ENCODE measurements around the gene FAF2. TPM values are rescaled to one million over a fixed set of nuclear protein-coding genes. Genes with fewer than 3 reads are reported as not detected.

FAF2 gene
- total RNA-seq, 8 experiments from 2014 or later: 22.1 to 86.5 (median 44.7) TPM

GRCh38 chr5:176533894-176534611 lies 85.9 kb downstream of the FAF2 start:
- H3K4me3 ChIP-seq: no peak overlapping the region
- no peak overlapping the region for H3K27ac ChIP-seq
- WGBS, 10 experiments: 0 to 77% (median 40%) methylated on average over 1 to 5 of the region's 10 CpGs; no CpG with 5 or more reads in 3 of the 10 experiments
- peaks cover 22 to 35% of the 10 kb centered on the region in 2 donors for H3K4me1 ChIP-seq (replicated peaks in 1 of 2)
- in situ Hi-C loops (cut with MboI; ENCODE audit: low pct_unique_long_range_greater_than_20kb in 2 of 9, low sequenced_read_pairs in 9 of 9, unreplicated experiment in 9 of 9): no loop called here
- no peak for ATAC-seq (replicated peaks in 6 of 8)

- Histone ChIP-seq H3K4me1 (replicated peaks in 1 of 2) (peaks cover 28 to 39% of the 10 kb centered on the region in 2 donors), H3K4me3 (peak overlapping the region in 2 of 5 donors; percentile 74 to 83), H3K27ac (no peak overlapping the region)
- in situ Hi-C loops (cut with MboI; ENCODE audit: low pct_unique_long_range_greater_than_20kb in 2 of 9, low sequenced_read_pairs in 9 of 9, unreplicated experiment in 9 of 9): no loop called here
- WGBS, 10 experiments: 100% methylated on average over 1 of the region's 4 CpGs; no CpG with 5 or more reads in 9 of the 10 experiments
- no peak for ATAC-seq (replicated peaks in 6 of 8)
Observed at GRCh38 chr5:176534640-176535039, 86.5 kb downstream of the FAF2 start.

GRCh38 chr5:176535101-176535663 lies 87.0 kb downstream of the FAF2 start:
- Histone ChIP-seq H3K4me3 (peak overlapping the region; percentile 74 to 94 (median 84)), H3K4me1 (replicated peaks in 1 of 2) (peaks cover 33 to 42% of the 10 kb centered on the region in 2 donors), H3K27ac (no peak overlapping the region)
- in situ Hi-C loops (cut with MboI; ENCODE audit: low pct_unique_long_range_greater_than_20kb in 2 of 9, low sequenced_read_pairs in 9 of 9, unreplicated experiment in 9 of 9): no loop called here
- 20 to 100% (median 67%) methylated on average over 1 to 6 of the region's 11 CpGs; no CpG with 5 or more reads in 4 of the 10 experiments for WGBS, 10 experiments
- peak in 2 of 8 experiments; percentile 0 to 2 for ATAC-seq (replicated peaks in 6 of 8)

- peak in 3 of 8 experiments; percentile 4 to 7 (median 6) for ATAC-seq (replicated peaks in 6 of 8)
- peaks cover 38 to 47% of the 10 kb centered on the region in 2 donors for H3K4me1 ChIP-seq (replicated peaks in 1 of 2)
- peak overlapping the region; percentile 97 to 99 for H3K27ac ChIP-seq
- peak overlapping the region; percentile 74 to 94 (median 84) for H3K4me3 ChIP-seq
- in situ Hi-C loops (cut with MboI; ENCODE audit: low pct_unique_long_range_greater_than_20kb in 2 of 9, low sequenced_read_pairs in 9 of 9, unreplicated experiment in 9 of 9): no loop called here
- 0 to 20% (median 3%) methylated on average over 1 to 8 of the region's 9 CpGs; no CpG with 5 or more reads in 7 of the 10 experiments for WGBS, 10 experiments
Observed at GRCh38 chr5:176535664-176536131, 87.5 kb downstream of the FAF2 start.

- 0% methylated on average over 1 to 8 of the region's 43 CpGs; no CpG with 5 or more reads in 7 of the 10 experiments for WGBS, 10 experiments
- Histone ChIP-seq H3K27ac (peak overlapping the region; percentile 97 to 99), H3K4me3 (peak overlapping the region; percentile 74 to 94 (median 84)), H3K4me1 (replicated peaks in 1 of 2) (peaks cover 45 to 53% of the 10 kb centered on the region in 2 donors)
- peak; percentile 3 to 45 (median 26) for ATAC-seq (replicated peaks in 6 of 8)
- in situ Hi-C loops (cut with MboI; ENCODE audit: low pct_unique_long_range_greater_than_20kb in 2 of 9, low sequenced_read_pairs in 9 of 9, unreplicated experiment in 9 of 9): no loop called here
Observed at GRCh38 chr5:176536132-176536901, 88.1 kb downstream of the FAF2 start.

GRCh38 chr5:176536902-176537553 lies 88.8 kb downstream of the FAF2 start, which contains the start of gene RNF44:
TSS of gene RNF44 (minus strand) at chr5:176537402. CDS start at chr5:176532472, 4,930 bp downstream.
- peak within 1 kb of the TSS; percentile 74 to 94 (median 84) for H3K4me3 ChIP-seq
- in situ Hi-C loops (cut with MboI; ENCODE audit: low pct_unique_long_range_greater_than_20kb in 2 of 9, low sequenced_read_pairs in 9 of 9, unreplicated experiment in 9 of 9): no loop called here
- WGBS, 10 experiments: 0% methylated on average over 1 to 10 of the region's 63 CpGs; no CpG with 5 or more reads in 8 of the 10 experiments
- H3K4me1 ChIP-seq (replicated peaks in 1 of 2): peaks cover 51 to 60% of the 10 kb centered on the region in 2 donors
- peak; percentile 47 to 71 (median 63) for ATAC-seq (replicated peaks in 6 of 8)
- H3K27ac ChIP-seq: peak within 1 kb of the TSS; percentile 97 to 99

- WGBS, 10 experiments: 0 to 4% (median 0%) methylated on average over 2 to 22 of the region's 43 CpGs; no CpG with 5 or more reads in 4 of the 10 experiments
- Histone ChIP-seq H3K27ac (peak overlapping the region; percentile 97 to 99), H3K4me1 (replicated peaks in 1 of 2) (peaks cover 51 to 66% of the 10 kb centered on the region in 2 donors), H3K4me3 (peak overlapping the region; percentile 74 to 94 (median 84))
- peak; percentile 61 to 81 (median 74) for ATAC-seq (replicated peaks in 6 of 8)
- in situ Hi-C loops (cut with MboI; ENCODE audit: low pct_unique_long_range_greater_than_20kb in 2 of 9, low sequenced_read_pairs in 9 of 9, unreplicated experiment in 9 of 9): no loop called here
Observed at GRCh38 chr5:176537554-176538229, 89.5 kb downstream of the FAF2 start.

- Histone ChIP-seq H3K4me3 (peak overlapping the region; percentile 24 to 94 (median 83)), H3K4me1 (replicated peaks in 1 of 2) (peaks cover 51 to 59% of the 10 kb centered on the region in 2 donors), H3K27ac (peak overlapping the region; percentile 74 to 76)
- in situ Hi-C loops (cut with MboI; ENCODE audit: low pct_unique_long_range_greater_than_20kb in 2 of 9, low sequenced_read_pairs in 9 of 9, unreplicated experiment in 9 of 9): no loop called here
- WGBS, 10 experiments: 14 to 100% (median 24%) methylated on average over 1 to 11 of the region's 13 CpGs; no CpG with 5 or more reads in 2 of the 10 experiments
- ATAC-seq (replicated peaks in 6 of 8): no peak
Observed at GRCh38 chr5:176538230-176538988, 90.2 kb downstream of the FAF2 start.

GRCh38 chr5:176538989-176539384 lies 90.8 kb downstream of the FAF2 start:
- Histone ChIP-seq H3K4me1 (replicated peaks in 1 of 2) (peaks cover 51 to 55% of the 10 kb centered on the region in 2 donors), H3K4me3 (no peak overlapping the region), H3K27ac (peak overlapping the region; percentile 74 to 76)
- WGBS, 10 experiments: 0 to 71% (median 23%) methylated on average over 1 to 5 of the region's 5 CpGs; no CpG with 5 or more reads in 2 of the 10 experiments
- no peak for ATAC-seq (replicated peaks in 6 of 8)
- in situ Hi-C loops (cut with MboI; ENCODE audit: low pct_unique_long_range_greater_than_20kb in 2 of 9, low sequenced_read_pairs in 9 of 9, unreplicated experiment in 9 of 9): no loop called here

GRCh38 chr5:176540476-176540899 lies 92.3 kb downstream of the FAF2 start:
- Histone ChIP-seq H3K27ac (peak overlapping the region; percentile 57 to 67), H3K4me1 (replicated peaks in 1 of 2) (peaks cover 38 to 46% of the 10 kb centered on the region in 2 donors), H3K4me3 (no peak overlapping the region)
- WGBS, 10 experiments: 67 to 100% (median 78%) methylated on average over 1 to 6 of the region's 8 CpGs; no CpG with 5 or more reads in 5 of the 10 experiments
- peak in 3 of 8 experiments; percentile 2 to 27 (median 13) for ATAC-seq (replicated peaks in 6 of 8)
- in situ Hi-C loops (cut with MboI; ENCODE audit: low pct_unique_long_range_greater_than_20kb in 2 of 9, low sequenced_read_pairs in 9 of 9, unreplicated experiment in 9 of 9): no loop called here

- H3K4me3 ChIP-seq: no peak overlapping the region
- in situ Hi-C loops (cut with MboI; ENCODE audit: low pct_unique_long_range_greater_than_20kb in 2 of 9, low sequenced_read_pairs in 9 of 9, unreplicated experiment in 9 of 9): no loop called here
- WGBS, 10 experiments: 78 to 100% (median 91%) methylated on average over 2 to 5 of the region's 8 CpGs; no CpG with 5 or more reads in 5 of the 10 experiments
Observed at GRCh38 chr5:176540956-176541337, 92.8 kb downstream of the FAF2 start.

More at GRCh38 chr5:176540956-176541337, 92.8 kb downstream of the FAF2 start:
- Histone ChIP-seq H3K4me1 (replicated peaks in 1 of 2) (peaks cover 38 to 46% of the 10 kb centered on the region in 2 donors), H3K27ac (peak overlapping the region; percentile 57 to 67)
- no peak for ATAC-seq (replicated peaks in 6 of 8)
